HG03558 (cell line): Measurements from ENCODE around the gene SOCS7.

Source experiments
- ATAC-seq: cut with Tn5 transposase; IDR thresholded peaks from one replicate; pipeline ENCODE4 v1.9.1; 2021; ENCODE audit warnings: moderate number of reproducible peaks; ENCODE audit not compliant: unreplicated experiment; ENCODE audit errors: extremely low read depth

SOCS7 gene

GRCh38 chr17:38351412-38352222, at the start of gene SOCS7:
TSS of gene SOCS7 (plus strand) at chr17:38351844. CDS start at chr17:38352053, 209 bp downstream.
- peak; percentile 63 for ATAC-seq

GRCh38 chr17:38315497-38315896, 36.1 kb upstream of the SOCS7 start:
- ATAC-seq, result no peak

- no peak for ATAC-seq
Measured at GRCh38 chr17:38317081-38317480, 34.6 kb upstream of the SOCS7 start.

GRCh38 chr17:38320482-38320881, 31.2 kb upstream of the SOCS7 start:
- no peak for ATAC-seq

GRCh38 chr17:38322156-38322779, 29.4 kb upstream of the SOCS7 start:
- ATAC-seq, result no peak

- ATAC-seq, result no peak
Measured at GRCh38 chr17:38322897-38323296, 28.7 kb upstream of the SOCS7 start.

GRCh38 chr17:38324141-38324697, 27.4 kb upstream of the SOCS7 start:
- ATAC-seq, result no peak

GRCh38 chr17:38324772-38325171, 26.9 kb upstream of the SOCS7 start:
- no peak for ATAC-seq

GRCh38 chr17:38325221-38325851, 26.3 kb upstream of the SOCS7 start:
- no peak for ATAC-seq

GRCh38 chr17:38326996-38327792, 24.4 kb upstream of the SOCS7 start:
- no peak for ATAC-seq

- no peak for ATAC-seq
Measured at GRCh38 chr17:38327936-38328335, 23.7 kb upstream of the SOCS7 start.

GRCh38 chr17:38328620-38329019, 23.0 kb upstream of the SOCS7 start:
- no peak for ATAC-seq

- ATAC-seq, result no peak
Measured at GRCh38 chr17:38329284-38329683, 22.4 kb upstream of the SOCS7 start.

- ATAC-seq, result no peak
Measured at GRCh38 chr17:38329808-38330730, 21.6 kb upstream of the SOCS7 start.

GRCh38 chr17:38330941-38331411, 20.7 kb upstream of the SOCS7 start:
- ATAC-seq, result no peak

GRCh38 chr17:38332735-38333134, 18.9 kb upstream of the SOCS7 start:
- ATAC-seq, result no peak

- ATAC-seq, result no peak
Measured at GRCh38 chr17:38333635-38334295, 17.9 kb upstream of the SOCS7 start.
